SK-N-MC (cell line): Measurements from ENCODE around the gene FAM90A1.
"Not testable (repeated sequence)": the region's sequence is repeated elsewhere in the genome, so short reads cannot be mapped to it uniquely, and the experiment has no call there.

Experiments used
- EZH2 ChIP-seq: fragments of 200-600 bp; sonication (generic); IDR thresholded peaks from one replicate; pipeline ENCODE4 v1.6.1; 2017; ENCODE audit warnings: antibody characterized with exemption
- POLR2AphosphoS5 ChIP-seq: IDR thresholded peaks from 2 replicates; pipeline ENCODE4 v1.6.1; 2012; ENCODE audit warnings: mild to moderate bottlenecking, low read depth, low read length, borderline replicate concordance

DNA sequence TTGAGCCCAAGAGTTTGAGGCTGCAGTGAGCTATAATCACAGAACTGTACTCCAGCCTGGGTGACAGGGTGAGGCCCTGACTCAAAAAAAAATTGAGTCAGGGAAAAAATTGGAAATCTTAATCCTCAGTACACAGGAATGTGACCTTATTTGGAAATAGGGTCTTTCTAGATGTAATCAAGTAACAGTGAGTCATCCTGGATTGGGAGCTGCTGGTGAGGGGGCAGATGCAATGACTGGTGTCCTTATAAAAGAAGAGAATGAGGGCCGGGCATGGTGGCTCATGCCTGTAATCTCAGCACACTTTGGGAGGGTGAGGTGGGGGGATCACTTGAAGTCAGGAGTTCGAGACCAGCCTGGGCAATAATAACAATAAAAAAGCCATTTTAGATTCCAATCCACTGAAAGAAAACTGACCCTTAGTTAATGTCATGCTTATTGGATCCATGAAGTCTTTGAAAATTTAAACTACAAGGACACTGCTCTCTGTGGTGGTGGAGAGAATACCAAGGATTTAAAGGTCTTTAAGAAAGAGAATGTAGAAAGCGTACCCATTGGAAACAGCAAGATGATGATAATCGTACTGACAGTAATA lies 19.6 kb upstream of the FAM90A1 start:
- not testable (repeated sequence) for TF ChIP-seq POLR2AphosphoS5, EZH2
